Measurements from ENCODE around the gene FARSB. TPM values are rescaled to one million over a fixed set of nuclear protein-coding genes. Genes with fewer than 3 reads are reported as not detected.

Gene FARSB
- total RNA-seq, 4 donors from 2014 or later, result 10.2 to 25.8 (median 11.7) TPM

DNA sequence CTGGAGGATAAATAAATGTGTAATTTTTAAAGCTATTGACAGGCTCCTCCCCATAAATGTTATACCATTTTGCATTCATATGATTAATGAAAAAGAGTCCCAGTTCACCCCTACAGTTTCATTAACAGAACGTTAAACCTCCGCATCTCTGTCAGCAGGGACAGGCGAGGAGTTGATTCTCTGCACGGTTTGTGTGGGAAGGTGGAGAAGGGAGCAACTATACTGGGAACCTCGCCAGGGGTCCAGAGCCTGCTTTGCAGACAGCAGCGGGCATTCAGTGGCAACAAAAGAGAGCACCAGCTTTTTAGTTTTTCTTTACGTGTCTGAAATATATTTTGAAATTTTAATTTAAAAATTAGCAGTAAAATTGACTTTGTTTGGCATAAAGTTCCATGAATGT lies 101.4 kb downstream of the FARSB start:
- TF ChIP-seq, protein P1, sequence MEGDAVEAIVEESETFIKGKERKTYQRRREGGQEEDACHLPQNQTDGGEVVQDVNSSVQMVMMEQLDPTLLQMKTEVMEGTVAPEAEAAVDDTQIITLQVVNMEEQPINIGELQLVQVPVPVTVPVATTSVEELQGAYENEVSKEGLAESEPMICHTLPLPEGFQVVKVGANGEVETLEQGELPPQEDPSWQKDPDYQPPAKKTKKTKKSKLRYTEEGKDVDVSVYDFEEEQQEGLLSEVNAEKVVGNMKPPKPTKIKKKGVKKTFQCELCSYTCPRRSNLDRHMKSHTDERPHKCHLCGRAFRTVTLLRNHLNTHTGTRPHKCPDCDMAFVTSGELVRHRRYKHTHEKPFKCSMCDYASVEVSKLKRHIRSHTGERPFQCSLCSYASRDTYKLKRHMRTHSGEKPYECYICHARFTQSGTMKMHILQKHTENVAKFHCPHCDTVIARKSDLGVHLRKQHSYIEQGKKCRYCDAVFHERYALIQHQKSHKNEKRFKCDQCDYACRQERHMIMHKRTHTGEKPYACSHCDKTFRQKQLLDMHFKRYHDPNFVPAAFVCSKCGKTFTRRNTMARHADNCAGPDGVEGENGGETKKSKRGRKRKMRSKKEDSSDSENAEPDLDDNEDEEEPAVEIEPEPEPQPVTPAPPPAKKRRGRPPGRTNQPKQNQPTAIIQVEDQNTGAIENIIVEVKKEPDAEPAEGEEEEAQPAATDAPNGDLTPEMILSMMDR (IDR thresholded peaks at IDR 0.05; ENCODE audit: low read depth), result no peak

DNA sequence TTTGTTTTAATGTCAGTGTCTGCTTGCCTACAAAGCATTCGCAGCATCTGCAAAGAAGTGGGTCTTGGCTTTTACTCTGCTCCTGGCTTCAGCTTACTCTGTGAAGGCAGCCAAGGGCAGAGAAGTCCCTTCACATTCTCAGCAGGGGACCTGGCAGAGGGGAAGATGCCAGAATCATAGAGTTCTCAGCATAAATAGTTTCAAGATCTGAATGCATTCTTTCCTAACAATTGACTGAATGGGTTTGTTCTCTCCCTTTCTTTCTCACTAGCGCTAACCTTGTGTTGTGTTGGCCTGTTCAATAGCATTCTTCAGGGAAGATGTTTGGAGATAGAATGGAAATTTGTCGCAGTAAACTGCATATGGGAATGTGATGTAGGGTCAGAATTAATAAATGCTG lies 106.9 kb downstream of the FARSB start:
- TF ChIP-seq, protein P1 (IDR thresholded peaks at IDR 0.05; ENCODE audit: low read depth), result no peak

DNA sequence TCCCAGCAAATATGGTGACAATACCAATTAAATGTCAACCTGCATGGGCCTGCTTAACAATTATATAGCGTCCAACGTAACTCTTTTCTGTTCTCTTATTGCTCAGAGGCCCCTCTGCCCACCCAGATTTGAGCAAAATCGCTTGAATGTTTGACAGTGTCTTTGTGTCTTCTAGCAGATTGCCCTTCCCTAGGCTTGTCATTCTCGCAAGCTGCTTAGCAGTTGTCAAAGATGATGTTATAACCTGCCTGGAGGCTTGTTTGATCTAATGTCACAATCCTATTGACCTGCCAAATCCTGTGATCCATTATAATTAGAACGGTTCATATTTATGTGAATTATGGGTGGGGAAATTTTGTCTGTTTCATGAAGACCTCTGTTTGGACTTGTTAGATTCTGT lies 108.8 kb downstream of the FARSB start:
- TF ChIP-seq, protein P1 (IDR thresholded peaks at IDR 0.05; ENCODE audit: low read depth), result no peak

GRCh38 chr2:222545823-222546795 lies 109.8 kb downstream of the FARSB start:
- TF ChIP-seq, protein P1 (IDR thresholded peaks at IDR 0.05; ENCODE audit: low read depth), result no peak

GRCh38 chr2:222544661-222545060 lies 111.2 kb downstream of the FARSB start:
- TF ChIP-seq, protein P1 (IDR thresholded peaks at IDR 0.05; ENCODE audit: low read depth), result no peak

DNA sequence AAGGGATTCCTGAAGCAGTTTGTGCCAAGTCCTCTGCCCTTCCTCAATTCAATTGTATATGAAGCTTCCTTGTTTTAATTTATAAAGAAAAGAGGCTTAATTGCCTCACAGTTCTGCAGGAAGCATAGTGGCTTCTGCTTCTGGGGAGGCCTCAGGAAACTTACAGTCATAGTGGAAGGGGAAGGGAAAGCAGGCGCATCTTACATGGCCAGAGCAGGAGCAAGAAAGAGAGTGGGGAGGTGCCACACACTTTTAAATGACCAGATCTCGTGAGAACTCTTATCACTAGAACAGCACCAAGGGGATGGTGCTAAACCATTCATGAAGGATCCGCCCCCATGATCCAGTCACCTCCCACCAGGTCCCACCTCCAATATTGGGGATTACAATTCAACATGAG lies 117.4 kb downstream of the FARSB start:
- TF ChIP-seq, protein P1 (IDR thresholded peaks at IDR 0.05; ENCODE audit: low read depth), result no peak

GRCh38 chr2:222535477-222535876 lies 120.4 kb downstream of the FARSB start:
- TF ChIP-seq, protein P1 (IDR thresholded peaks at IDR 0.05; ENCODE audit: low read depth), result no peak

All from subcutaneous adipose tissue (tissue), 4 donors.